ENCODE data around the gene RABGAP1L.
"Not testable (repeated sequence)": the region's sequence is repeated elsewhere in the genome, so short reads cannot be mapped to it uniquely, and the experiment has no call there.

The RABGAP1L gene

GRCh38 chr1:174247472-174247871 lies 88.2 kb downstream of the RABGAP1L start:
- no peak for DNase-seq

GRCh38 chr1:174248041-174248440 lies 88.7 kb downstream of the RABGAP1L start:
- no peak for DNase-seq

GRCh38 chr1:174256386-174256785 lies 97.1 kb downstream of the RABGAP1L start:
- not testable (repeated sequence) for DNase-seq

DNA sequence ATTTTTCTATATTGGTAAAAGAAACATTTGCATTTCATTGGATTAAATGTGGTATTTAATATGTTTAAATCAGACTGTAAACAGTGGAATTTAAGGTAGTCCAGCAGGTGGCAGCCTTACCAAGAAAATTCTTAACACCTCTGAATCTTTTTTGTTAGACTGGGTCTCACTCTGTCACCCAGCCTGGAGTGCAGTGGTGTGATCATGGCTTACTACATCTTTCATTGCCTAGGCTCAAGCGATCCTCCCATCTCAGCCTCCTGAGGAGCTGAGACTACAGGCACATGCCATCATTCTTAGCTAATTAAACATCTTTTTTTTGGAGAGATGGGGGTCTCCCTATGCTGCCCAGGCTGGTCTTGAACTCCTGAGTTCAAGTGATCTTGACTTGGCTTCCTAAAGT lies 98.8 kb downstream of the RABGAP1L start:
- DNase-seq = peak; percentile 44

DNA sequence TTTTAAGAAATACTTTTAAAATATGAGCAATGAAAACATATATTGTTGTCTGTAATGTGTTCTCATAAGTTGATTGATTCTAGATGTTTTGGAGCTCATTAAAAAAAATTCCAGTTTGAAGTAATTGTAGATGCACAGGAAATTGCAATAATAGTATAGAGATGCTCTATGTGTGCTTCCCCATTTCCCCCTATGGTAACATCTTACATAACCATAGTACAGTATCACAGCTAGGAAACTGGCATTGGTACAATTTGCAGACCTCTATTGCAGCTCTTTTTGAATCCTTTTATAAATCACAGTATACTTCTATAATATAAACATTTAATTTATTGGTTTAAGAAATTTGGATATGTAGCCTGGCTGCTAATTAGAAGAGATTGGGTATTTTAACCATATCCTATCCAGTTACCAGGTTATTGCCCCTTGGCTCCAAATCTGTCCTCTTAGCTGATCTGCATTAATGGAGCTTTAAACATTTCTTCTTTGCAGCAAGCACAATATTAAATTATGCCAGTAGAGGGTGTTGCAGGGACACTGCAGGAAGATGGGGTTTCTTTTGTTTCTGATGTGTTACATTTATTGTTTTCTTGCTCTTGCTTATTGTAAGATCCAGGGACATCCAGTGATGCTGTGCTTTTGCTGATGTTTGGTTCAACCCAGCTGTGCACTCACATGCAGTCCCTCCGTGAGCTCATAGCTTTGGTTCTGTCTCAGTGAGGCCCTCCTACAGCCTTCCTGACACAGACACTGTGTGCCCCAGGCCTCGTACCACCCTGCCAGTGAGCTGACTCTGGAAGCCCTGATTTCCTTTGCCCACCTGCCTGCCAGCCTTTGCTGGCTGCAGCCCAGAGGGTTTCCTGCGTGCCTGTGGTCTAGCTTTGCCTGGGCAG lies 103.3 kb downstream of the RABGAP1L start:
- peak; percentile 24 for DNase-seq

DNA sequence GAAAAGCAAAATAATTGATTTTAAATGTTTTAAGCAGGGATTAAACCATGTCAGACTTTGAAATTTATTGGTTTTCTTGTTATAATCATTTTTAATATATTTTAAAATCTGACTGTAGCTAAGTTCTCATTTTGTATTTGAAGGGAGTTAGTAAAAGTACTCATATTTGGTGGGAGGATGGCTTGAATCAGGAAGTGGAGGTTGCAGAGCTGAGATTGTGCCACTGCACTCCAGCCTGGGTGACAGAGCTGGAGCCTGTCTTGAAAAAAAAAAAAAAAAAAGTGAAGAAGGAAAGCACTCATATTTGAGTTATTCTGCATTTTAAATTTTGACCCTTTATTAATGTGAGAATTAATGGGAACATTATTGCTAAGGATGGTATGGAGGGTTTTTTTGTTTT lies 106.0 kb downstream of the RABGAP1L start:
- DNase-seq = no peak

GRCh38 chr1:174266476-174266875 lies 107.2 kb downstream of the RABGAP1L start:
- DNase-seq = no peak

DNA sequence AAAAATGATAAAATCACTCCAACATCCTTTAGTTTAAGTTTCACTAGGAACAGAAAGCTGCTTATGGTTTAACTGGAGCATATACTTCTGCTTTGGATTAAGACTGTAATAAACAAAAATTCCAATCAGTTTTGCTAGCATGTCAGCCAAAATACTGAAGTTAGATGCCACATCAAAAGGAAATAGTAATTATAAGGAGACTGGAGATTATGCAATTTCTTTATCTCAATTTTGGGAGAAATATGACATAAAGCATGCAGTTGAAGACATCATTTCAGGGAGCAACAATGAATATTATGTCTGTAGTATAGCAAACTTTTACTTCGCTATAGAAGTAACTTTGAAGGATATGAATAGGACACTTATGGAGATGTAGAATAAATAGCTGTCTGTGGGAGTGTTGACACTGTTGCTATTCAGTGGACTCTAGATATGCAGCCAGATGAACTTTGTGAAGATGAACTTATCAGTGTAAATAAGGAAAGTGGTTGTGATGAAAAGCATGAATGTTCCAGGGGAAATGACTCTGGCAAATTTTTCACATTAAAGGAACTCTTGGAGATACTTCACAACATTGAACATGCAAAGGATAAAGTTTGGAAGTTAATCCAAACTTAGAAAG lies 107.8 kb downstream of the RABGAP1L start:
- DNase-seq = no peak

DNA sequence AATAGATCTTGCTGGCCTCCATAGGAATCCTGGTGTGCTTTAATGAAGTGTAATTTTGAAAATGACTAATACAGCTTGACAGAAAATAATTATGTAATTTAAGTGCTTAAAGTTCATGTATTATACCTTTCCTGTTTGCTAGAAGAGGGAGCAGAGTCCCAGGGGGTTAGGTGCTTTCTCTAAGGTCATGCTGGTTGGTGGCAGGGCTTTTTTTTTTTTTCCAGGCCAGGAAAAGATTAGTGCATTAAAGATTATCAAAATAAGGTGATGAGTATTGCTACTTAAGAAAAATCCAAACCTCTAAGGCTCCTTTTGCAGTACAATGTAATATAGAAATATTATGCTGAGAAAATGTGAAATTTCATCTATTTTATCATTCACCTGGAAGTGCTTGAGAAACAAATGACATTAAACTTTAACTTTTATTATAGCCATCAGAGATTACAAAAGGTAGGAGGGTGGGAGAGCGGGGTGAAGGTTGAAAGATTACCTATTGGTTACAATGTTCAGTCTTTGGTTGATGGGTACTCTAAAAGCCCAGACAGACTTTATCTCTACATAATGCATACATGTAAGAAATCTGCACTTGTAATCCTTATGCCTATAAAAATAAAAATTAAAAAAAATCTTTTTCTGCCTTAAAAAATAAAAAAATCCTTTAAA lies 110.8 kb downstream of the RABGAP1L start:
- DNase-seq = no peak

- no peak for DNase-seq
Observed at GRCh38 chr1:174273190-174273589, 113.9 kb downstream of the RABGAP1L start.

- DNase-seq = no peak
Observed at GRCh38 chr1:174273776-174274175, 114.5 kb downstream of the RABGAP1L start.

- no peak for DNase-seq
Observed at GRCh38 chr1:174274452-174274851, 115.1 kb downstream of the RABGAP1L start.

DNA sequence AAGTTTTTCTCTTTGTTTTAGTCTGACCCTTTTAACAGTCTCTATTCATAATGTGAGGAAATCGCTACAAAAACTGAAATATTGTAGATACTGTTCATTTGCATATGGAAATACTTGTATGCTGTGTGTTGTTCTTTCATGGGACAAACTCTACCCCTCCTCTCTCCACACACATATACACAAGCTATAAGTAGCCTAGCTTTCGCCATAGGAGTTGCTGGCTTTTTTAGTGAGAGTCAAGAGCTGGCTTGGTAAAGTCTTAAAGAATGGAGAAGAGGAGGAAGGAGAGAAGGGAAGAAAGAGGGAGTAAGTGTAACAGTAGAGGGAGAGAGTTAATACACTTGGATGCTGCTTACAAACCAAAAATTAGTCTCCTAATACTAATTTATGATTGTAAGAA lies 115.6 kb downstream of the RABGAP1L start:
- DNase-seq = no peak

- no peak for DNase-seq
Observed at GRCh38 chr1:174276087-174276486, 116.8 kb downstream of the RABGAP1L start.

DNA sequence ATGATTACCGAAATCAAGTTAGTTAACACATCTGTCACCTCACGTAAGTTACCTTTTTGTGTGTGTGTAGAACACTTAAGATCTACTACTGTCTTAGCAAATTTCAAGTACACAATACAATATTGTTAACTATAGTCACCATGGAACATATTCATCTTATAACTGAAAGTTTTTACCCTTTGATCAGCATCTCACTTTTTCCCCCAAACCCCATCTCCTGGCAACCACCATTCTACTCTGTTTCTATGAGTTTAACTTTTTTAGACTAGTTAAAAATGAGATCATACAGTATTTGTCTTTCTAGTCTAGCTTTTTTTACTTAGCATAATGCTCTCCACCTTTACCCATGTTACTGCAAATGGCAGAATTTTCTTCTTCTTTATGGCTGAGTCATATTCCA lies 124.7 kb downstream of the RABGAP1L start:
- no peak for DNase-seq

- DNase-seq = no peak
Observed at GRCh38 chr1:174286042-174286441, 126.7 kb downstream of the RABGAP1L start.

DNA sequence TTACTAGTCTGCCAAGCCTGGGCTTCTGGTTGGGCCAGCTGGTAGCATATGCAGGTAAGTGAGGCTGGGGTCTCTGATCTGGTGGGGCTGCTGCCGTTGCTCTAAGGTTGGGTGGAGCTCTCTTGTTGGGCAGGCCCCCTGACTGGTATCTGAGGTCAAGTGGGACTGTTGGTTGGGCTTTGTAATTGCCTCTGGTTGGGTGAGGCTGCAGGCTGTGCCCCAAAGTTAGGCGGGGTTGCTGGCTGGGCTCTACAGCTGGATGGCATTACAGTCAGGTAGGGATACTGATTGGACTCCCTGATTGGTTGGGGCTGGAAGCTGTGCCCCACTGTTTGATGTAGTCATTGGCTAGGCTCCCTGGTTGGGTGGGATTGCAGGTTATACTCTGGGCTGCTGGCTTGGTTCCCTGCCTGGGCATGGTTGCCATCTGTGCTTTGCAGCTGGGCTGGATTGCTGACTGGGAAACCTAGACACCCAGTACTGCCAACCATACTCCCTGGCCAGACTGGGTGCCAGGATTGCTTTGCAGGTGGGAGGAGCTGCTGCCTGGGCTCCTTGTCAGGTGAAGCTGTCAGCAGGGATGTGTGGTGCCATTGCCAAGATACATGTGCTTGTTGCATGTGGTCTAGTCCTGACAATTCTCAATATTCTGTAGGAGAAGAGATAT lies 130.5 kb downstream of the RABGAP1L start:
- DNase-seq = no peak

- DNase-seq = no peak
Observed at GRCh38 chr1:174291059-174291458, 131.7 kb downstream of the RABGAP1L start.

- DNase-seq = no peak
Observed at GRCh38 chr1:174296309-174296708, 137.0 kb downstream of the RABGAP1L start.

- no peak for DNase-seq
Observed at GRCh38 chr1:174297351-174297750, 138.0 kb downstream of the RABGAP1L start.

GRCh38 chr1:174301295-174302077 lies 142.2 kb downstream of the RABGAP1L start:
- no peak for DNase-seq

DNA sequence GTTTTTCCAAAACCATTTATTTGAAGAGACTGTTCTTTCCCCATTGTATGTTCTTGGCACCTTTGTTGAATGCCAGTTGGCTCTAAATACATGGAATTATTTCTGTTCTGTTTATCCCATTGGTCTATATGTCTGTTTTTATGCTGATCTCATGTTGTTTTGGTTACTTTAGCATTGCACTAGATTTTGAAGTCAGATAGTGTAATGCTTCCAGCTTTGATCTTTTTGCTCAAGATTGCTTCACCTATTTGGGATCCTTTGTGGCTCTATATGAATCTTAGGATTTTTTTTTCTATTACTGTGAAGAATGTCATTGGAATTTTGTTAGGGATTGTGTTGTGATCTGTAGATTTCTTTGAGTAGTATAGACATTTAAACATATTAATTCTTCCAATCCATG lies 149.3 kb downstream of the RABGAP1L start:
- no peak for DNase-seq

All from CD4-positive, alpha-beta T cell treated with Interleukin-4 for 4 hours (primary cell).